Measurements from ENCODE around the gene TNRC18. TPM values are rescaled to one million over a fixed set of nuclear protein-coding genes. Genes with fewer than 3 reads are reported as not detected.

TNRC18 gene
- total RNA-seq, 2 experiments from 2014 or later, result 43.8 to 44.2 TPM

DNA sequence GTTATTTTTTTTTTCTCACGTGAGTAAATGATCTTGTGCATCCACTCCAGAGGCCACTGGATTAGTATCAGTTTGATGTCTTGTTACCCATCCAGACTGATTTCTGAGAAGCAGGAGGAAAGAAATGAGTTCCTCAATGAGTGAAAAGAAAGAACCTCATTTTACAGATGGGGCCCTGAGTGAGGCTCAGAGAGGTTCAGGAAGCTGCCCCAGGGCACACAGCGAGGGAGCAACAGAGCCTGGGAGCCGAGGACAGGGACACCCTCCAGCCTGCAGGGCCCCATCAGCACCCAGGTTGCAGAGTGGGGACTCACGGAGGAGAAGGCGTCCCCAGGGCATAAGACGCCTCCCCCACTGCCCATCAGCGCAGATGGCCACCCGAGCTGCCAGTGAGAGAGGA lies 30.9 kb upstream of the TNRC18 start:
- CTCF ChIA-PET, result no interaction called here
- no peak for ATAC-seq

DNA sequence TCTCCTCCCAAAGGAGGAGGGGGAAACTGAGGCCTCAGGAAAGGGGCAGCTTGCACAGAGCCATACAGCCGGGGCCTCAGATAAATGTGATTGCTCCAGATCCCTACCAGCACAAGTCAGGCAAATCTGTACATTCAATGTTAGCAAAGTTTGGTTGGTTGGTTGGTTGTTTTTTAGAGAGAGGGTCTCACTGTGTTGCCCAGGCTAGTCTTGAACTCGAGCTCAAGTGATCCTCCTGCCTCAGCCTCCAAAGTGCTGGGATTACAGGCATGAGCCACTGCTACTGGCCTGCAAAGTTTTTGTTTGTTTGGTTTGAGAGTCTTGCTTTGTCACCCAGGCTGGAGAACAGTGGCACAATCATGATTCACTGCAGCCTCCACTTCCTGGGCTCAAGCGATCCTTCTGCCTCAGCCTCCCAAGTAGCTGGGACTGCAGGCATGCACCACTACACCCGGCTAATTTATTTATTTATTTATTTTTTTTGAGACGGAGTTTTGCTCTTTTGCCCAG lies 30.0 kb upstream of the TNRC18 start:
- TF ChIP-seq, protein P1, sequence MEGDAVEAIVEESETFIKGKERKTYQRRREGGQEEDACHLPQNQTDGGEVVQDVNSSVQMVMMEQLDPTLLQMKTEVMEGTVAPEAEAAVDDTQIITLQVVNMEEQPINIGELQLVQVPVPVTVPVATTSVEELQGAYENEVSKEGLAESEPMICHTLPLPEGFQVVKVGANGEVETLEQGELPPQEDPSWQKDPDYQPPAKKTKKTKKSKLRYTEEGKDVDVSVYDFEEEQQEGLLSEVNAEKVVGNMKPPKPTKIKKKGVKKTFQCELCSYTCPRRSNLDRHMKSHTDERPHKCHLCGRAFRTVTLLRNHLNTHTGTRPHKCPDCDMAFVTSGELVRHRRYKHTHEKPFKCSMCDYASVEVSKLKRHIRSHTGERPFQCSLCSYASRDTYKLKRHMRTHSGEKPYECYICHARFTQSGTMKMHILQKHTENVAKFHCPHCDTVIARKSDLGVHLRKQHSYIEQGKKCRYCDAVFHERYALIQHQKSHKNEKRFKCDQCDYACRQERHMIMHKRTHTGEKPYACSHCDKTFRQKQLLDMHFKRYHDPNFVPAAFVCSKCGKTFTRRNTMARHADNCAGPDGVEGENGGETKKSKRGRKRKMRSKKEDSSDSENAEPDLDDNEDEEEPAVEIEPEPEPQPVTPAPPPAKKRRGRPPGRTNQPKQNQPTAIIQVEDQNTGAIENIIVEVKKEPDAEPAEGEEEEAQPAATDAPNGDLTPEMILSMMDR (IDR thresholded peaks at IDR 0.05), result no peak
- peaks cover 6% of the 10 kb centered on the region for H3K4me1 Mint-ChIP-seq (ENCODE audit: low read depth)
- POLR2A ChIA-PET, result no interaction called here

More for the DNA sequence above, 30.9 kb upstream of the TNRC18 start:
- TF ChIP-seq, protein P1 (IDR thresholded peaks at IDR 0.05), result no peak
- H3K4me1 Mint-ChIP-seq (ENCODE audit: low read depth), result peaks cover 6% of the 10 kb centered on the region
- H3K9me3 Mint-ChIP-seq, result no peaks in the 10 kb centered on the region
- H3K36me3 Mint-ChIP-seq (ENCODE audit: low read depth), result no peaks in the 10 kb centered on the region
- no peak for DNase-seq
- H3K4me3 Mint-ChIP-seq, result no peak overlapping the region
- H3K27me3 Mint-ChIP-seq, result no peaks in the 10 kb centered on the region
- no peak overlapping the region for H3K27ac Mint-ChIP-seq
- POLR2A ChIA-PET, result no interaction called here
- intact Hi-C loops (cut with micrococcal nuclease), result no loop called here

DNA sequence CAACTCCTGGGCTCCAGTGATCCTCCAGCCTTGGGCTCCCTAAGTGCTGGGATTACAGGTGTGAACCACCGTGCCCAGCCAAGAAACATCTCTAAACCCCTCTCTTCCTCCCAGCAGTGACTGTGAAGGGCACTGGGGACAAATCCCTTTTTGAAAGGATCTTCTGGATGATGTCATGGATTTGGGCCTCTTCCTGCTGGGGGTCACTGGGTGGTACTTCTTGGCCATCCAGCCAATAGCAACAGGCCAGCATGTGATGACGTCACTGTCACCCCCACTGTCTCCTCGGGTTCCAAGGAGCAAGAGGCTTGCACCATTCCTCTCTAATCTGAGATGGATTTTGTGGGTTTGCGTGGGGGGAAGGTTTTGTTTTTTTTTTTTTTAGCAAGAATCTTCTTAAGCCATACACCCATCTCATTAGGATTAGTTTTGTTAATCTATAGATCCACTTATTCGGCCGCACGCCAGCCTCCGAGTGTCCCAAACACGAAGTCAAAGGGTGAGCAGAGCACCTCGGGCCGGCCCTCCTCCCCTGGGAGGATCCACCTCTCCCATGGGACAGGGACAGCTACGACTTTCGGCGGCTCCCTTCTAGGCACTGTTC lies 29.4 kb upstream of the TNRC18 start:
- Mint-ChIP-seq H3K4me1 (ENCODE audit: low read depth) (peaks cover 6% of the 10 kb centered on the region), H3K9me3 (no peaks in the 10 kb centered on the region), H3K4me3 (no peak overlapping the region), H3K27ac (no peak overlapping the region), H3K27me3 (no peaks in the 10 kb centered on the region), H3K36me3 (ENCODE audit: low read depth) (no peaks in the 10 kb centered on the region)
- DNase-seq (no peak), ATAC-seq (no peak)
- CTCF ChIA-PET, result interaction anchor here (2.2 kb wide), 1 partner anchor 87 kb away, joined by 4 read pairs; no protein-coding TSS in a partner anchor
- TF ChIP-seq, protein P1 (IDR thresholded peaks at IDR 0.05), result no peak
- intact Hi-C loops (cut with micrococcal nuclease), result no loop called here
- POLR2A ChIA-PET, result no interaction called here

More for the DNA sequence above, 30.0 kb upstream of the TNRC18 start:
- CTCF ChIA-PET, result interaction anchor here (2.2 kb wide), 1 partner anchor 88 kb away, joined by 4 read pairs; no protein-coding TSS in a partner anchor
- no peaks in the 10 kb centered on the region for H3K9me3 Mint-ChIP-seq
- H3K27me3 Mint-ChIP-seq, result no peaks in the 10 kb centered on the region
- no peak for ATAC-seq
- no peaks in the 10 kb centered on the region for H3K36me3 Mint-ChIP-seq (ENCODE audit: low read depth)
- no peak overlapping the region for H3K4me3 Mint-ChIP-seq
- DNase-seq, result no peak
- no peak overlapping the region for H3K27ac Mint-ChIP-seq
- intact Hi-C loops (cut with micrococcal nuclease), result no loop called here

DNA sequence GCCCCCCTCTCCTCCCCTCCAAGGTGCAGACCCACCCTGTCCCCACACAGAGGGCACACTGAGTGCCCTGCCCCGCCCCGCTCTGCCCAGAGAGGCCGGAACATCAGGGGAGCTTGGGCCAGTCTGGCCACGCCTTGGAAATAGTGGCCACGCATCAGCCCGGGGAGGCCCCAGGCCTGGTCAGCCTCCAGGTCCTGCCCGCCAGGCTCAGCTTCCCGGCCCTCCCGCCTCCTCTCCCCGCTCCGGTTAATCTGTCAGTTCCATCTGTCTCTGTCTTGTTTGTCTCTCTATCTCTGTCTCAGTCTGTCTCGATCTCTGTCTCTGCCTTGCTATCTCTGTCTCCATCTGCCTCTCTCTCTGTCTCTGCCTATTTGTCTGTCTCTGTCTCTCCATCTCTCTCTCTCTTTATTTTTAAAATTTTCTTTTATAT lies 28.9 kb upstream of the TNRC18 start:
- POLR2A ChIA-PET, result no interaction called here
- intact Hi-C loops (cut with micrococcal nuclease), result no loop called here
- H3K4me1 Mint-ChIP-seq (ENCODE audit: low read depth), result peaks cover 6% of the 10 kb centered on the region
- H3K9me3 Mint-ChIP-seq, result no peaks in the 10 kb centered on the region
- ATAC-seq, result no peak
- TF ChIP-seq, protein P1 (IDR thresholded peaks at IDR 0.05), result no peak
- no peak overlapping the region for H3K4me3 Mint-ChIP-seq
- H3K27ac Mint-ChIP-seq, result no peak overlapping the region
- no peaks in the 10 kb centered on the region for H3K36me3 Mint-ChIP-seq (ENCODE audit: low read depth)
- H3K27me3 Mint-ChIP-seq, result no peaks in the 10 kb centered on the region
- no peak for DNase-seq
- CTCF ChIA-PET, result interaction anchor here (2.2 kb wide), 1 partner anchor 86 kb away, joined by 4 read pairs; no protein-coding TSS in a partner anchor

DNA sequence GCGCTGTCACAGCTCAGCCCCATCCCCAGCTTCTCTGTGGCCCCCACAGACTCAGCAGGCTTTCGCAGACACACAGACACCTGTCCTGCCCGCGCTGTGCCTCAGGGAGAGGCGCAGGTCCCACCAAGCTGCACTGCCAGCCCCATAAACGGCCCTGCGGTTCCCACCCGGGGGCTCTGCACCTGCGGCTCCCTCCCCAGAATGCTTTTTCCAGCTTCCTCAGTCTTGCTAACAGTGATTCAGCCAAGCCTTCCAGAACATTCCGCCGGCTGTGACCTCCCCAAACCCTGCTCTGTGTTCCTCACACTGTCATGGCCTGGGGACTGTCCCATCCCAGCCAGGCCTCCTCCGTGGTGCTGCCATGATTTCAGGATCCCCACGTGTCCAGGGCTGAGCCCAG lies 27.8 kb upstream of the TNRC18 start:
- Mint-ChIP-seq H3K27ac (no peak overlapping the region), H3K9me3 (no peaks in the 10 kb centered on the region), H3K4me1 (ENCODE audit: low read depth) (peaks cover 6% of the 10 kb centered on the region), H3K27me3 (no peaks in the 10 kb centered on the region), H3K4me3 (no peak overlapping the region), H3K36me3 (ENCODE audit: low read depth) (no peaks in the 10 kb centered on the region)
- DNase-seq, result no peak
- ChIA-PET CTCF (interaction anchor here (0.7 to 2.9 kb wide), 6 partner anchors 19 to 211 kb away, joined by 3 to 21 read pairs (median 8); no protein-coding TSS in a partner anchor), POLR2A (no interaction called here)
- ATAC-seq, result no peak
- TF ChIP-seq, protein P1 (IDR thresholded peaks at IDR 0.05), result no peak
- intact Hi-C loops (cut with micrococcal nuclease), result no loop called here
